ENCODE data around the gene H3-3A.

H3-3A gene

GRCh38 chr1:226111098-226111882 is 48.8 kb downstream of the H3-3A start:
- no peak for DNase-seq (ENCODE audit: low read depth in 2 of 2)

- DNase-seq (ENCODE audit: low read depth in 2 of 2): no peak
These were observed 49.4 kb downstream of the H3-3A start for GRCh38 chr1:226111883-226112261.

- DNase-seq (ENCODE audit: low read depth in 2 of 2): no peak
These were observed 50.1 kb downstream of the H3-3A start for GRCh38 chr1:226112626-226113025.

- DNase-seq (ENCODE audit: low read depth in 2 of 2): no peak
These were observed 54.2 kb downstream of the H3-3A start for GRCh38 chr1:226116673-226117072.

- no peak for DNase-seq (ENCODE audit: low read depth in 2 of 2)
These were observed 54.8 kb downstream of the H3-3A start for GRCh38 chr1:226117330-226117729.

GRCh38 chr1:226118357-226118756 is 55.8 kb downstream of the H3-3A start:
- DNase-seq (ENCODE audit: low read depth in 2 of 2): no peak

GRCh38 chr1:226119169-226119568 is 56.7 kb downstream of the H3-3A start:
- DNase-seq (ENCODE audit: low read depth in 2 of 2): no peak

- DNase-seq (ENCODE audit: low read depth in 2 of 2): no peak
These were observed 57.9 kb downstream of the H3-3A start for GRCh38 chr1:226120398-226120797.

GRCh38 chr1:226121049-226121586 is 58.6 kb downstream of the H3-3A start:
- DNase-seq (ENCODE audit: low read depth in 2 of 2): no peak

Measured in stimulated activated CD8-positive, alpha-beta memory T cell treated with anti-CD3 and anti-CD28 coated beads, Interleukin-2, amount 100 ng/mL, for 48 hours (primary cell).